HG03045 (cell line): ENCODE results near the gene NOG.

Source experiments
- ATAC-seq: cut with Tn5 transposase; IDR thresholded peaks from one replicate; pipeline ENCODE4 v1.9.1; 2021; ENCODE audit warnings: mild to moderate bottlenecking, moderate library complexity; ENCODE audit not compliant: unreplicated experiment

Gene NOG

GRCh38 chr17:56593646-56594319 is at the start of gene NOG:
Gene NOG (plus strand): TSS chr17:56593699. CDS start chr17:56594224, 525 bp downstream.
- ATAC-seq: peak; percentile 47

DNA sequence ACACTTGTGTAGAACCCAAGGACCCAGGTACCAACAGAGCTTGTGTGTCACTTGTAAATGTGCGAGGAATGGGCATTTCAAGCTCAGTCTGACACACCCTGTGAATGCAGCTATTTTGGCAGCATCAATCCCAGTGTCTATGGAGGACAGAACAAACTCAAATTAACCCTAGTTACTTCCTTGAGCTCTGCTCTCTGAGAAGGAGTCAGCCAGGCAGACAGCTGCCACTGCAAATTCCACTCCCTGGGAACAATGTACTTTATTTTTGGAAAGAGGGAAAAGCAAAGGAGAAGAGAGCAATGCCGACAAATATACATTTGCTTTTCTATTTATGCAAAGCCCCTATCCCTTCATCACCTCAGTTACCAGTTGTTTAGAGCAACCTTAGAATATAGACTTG is 48.4 kb upstream of the NOG start:
- no peak for ATAC-seq

- no peak for ATAC-seq
Observed at GRCh38 chr17:56545930-56546329, 47.6 kb upstream of the NOG start.

GRCh38 chr17:56548661-56549060 is 44.8 kb upstream of the NOG start:
- no peak for ATAC-seq

- ATAC-seq: no peak
Observed at GRCh38 chr17:56549501-56549900, 44.0 kb upstream of the NOG start.

- ATAC-seq: no peak
Observed at GRCh38 chr17:56557682-56558081, 35.8 kb upstream of the NOG start.

- no peak for ATAC-seq
Observed at GRCh38 chr17:56558088-56558487, 35.4 kb upstream of the NOG start.

GRCh38 chr17:56570199-56570598 is 23.3 kb upstream of the NOG start:
- ATAC-seq: no peak

DNA sequence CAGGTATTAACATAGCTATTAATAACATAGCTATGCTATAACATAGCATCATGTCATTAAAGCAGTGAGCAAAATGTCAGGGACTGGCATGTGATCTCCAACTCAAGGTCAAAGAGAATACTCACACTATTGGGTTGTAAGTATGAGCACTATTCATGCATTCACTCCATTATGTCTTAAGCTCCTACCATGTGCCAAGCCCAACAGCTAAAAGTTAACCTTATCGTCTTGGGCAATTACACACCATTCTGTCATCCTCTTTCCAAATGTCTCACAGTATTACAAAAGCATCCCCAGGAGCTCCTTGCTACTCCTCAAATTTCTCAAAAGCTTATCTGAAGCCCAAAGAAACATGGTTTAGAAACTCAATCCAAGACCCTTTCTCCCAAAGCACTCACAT is 22.0 kb upstream of the NOG start:
- ATAC-seq: no peak

GRCh38 chr17:56577190-56577842 is 16.2 kb upstream of the NOG start:
- no peak for ATAC-seq

DNA sequence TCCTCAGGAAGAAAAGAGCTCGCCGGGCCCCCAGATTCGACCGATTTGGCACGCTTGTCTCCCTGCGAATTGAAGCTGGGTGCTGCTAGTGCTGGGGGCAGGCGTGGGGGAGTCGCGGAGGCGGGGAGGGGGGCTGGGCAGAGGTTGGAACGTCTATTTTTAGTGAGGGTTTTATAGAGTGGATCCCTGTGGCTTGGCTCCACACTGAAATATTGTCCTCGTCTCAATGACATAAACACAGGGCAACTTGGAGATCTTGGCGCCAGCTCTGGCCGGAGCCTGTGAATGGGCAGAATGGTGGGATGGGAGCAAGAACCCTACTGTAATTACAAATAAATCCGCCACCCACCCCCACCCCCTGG is 15.7 kb upstream of the NOG start:
- ATAC-seq: no peak

GRCh38 chr17:56581635-56582627 is 11.6 kb upstream of the NOG start:
- ATAC-seq: no peak

- ATAC-seq: no peak
Observed at GRCh38 chr17:56583772-56584171, 9.7 kb upstream of the NOG start.

- no peak for ATAC-seq
Observed at GRCh38 chr17:56587298-56587697, 6.2 kb upstream of the NOG start.

- ATAC-seq: peak; percentile 63
Observed at GRCh38 chr17:56592487-56593085, 913 bp upstream of the NOG start.

- ATAC-seq: no peak
Observed at GRCh38 chr17:56593086-56593645, 333 bp upstream of the NOG start.

DNA sequence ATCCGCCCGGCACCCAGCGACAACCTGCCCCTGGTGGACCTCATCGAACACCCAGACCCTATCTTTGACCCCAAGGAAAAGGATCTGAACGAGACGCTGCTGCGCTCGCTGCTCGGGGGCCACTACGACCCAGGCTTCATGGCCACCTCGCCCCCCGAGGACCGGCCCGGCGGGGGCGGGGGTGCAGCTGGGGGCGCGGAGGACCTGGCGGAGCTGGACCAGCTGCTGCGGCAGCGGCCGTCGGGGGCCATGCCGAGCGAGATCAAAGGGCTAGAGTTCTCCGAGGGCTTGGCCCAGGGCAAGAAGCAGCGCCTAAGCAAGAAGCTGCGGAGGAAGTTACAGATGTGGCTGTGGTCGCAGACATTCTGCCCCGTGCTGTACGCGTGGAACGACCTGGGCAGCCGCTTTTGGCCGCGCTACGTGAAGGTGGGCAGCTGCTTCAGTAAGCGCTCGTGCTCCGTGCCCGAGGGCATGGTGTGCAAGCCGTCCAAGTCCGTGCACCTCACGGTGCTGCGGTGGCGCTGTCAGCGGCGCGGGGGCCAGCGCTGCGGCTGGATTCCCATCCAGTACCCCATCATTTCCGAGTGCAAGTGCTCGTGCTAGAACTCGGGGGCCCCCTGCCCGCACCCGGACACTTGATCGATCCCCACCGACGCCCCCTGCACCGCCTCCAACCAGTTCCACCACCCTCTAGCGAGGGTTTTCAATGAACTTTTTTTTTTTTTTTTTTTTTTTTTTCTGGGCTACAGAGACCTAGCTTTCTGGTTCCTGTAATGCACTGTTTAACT is 1.0 kb downstream of the NOG start:
- ATAC-seq: no peak

GRCh38 chr17:56595108-56595418 is 1.6 kb downstream of the NOG start:
- ATAC-seq: no peak

DNA sequence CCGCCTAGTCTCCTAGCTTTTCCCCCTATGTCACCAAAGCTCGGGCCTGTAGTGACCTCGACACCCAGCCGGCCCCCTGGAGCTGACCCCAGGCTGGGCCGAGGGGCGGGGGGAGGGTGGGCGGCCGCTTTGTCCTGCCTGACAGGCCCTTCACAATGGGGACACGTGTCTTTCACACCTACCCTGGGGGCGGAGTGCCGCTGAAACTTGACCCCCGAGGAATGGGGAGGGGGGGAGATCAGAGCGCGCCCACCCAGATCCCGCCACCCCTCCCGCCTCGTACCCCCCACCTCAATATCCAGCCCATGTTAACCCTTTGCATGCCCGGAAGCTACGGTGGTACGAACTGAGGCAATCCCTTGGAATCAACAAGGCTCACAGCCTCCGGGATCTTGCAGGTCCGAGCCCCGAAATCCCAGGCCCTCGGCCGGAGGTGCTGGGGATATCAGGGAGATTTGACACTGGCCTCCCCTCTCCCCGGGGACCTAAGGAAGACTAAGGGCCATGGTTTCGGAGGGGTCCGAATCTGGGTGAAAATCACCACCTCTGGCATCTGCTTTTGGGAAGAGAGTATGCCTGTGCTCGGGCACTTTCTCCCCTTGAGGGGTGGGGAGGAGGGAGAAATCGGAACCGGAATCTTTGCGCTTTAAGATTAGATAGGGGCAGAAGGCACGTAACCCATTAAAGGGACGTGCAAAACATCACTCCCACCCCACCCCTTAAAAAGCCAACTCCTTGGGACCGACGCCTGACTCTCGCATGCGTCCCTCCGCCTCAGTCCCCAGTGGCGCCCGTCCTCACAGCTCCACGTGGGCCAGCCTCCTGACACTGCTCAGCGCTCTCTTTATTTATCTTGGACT is 2.6 kb downstream of the NOG start:
- ATAC-seq: no peak
